Measurements from ENCODE around the gene LRTM1.

- no peak for TF ChIP-seq CTCF (conservative IDR thresholded peaks at IDR 0.05; ENCODE audit: low read depth, low read length)
- no peak for TF ChIP-seq EZH2phosphoT487 (IDR thresholded peaks at IDR 0.05; ENCODE audit: borderline replicate concordance, low read length)
- TF ChIP-seq EZH2 (IDR thresholded peaks at IDR 0.05; ENCODE audit: low read length, unreplicated experiment) = no peak
Observed at GRCh38 chr3:54954521-54954920, 26.7 kb upstream of the LRTM1 start.
